ENCODE results near the gene FGF19. TPM values are rescaled to one million over a fixed set of nuclear protein-coding genes. Genes with fewer than 3 reads are reported as not detected.

FGF19 gene
- total RNA-seq, 1 donor from 2014 or later = not detected

DNA sequence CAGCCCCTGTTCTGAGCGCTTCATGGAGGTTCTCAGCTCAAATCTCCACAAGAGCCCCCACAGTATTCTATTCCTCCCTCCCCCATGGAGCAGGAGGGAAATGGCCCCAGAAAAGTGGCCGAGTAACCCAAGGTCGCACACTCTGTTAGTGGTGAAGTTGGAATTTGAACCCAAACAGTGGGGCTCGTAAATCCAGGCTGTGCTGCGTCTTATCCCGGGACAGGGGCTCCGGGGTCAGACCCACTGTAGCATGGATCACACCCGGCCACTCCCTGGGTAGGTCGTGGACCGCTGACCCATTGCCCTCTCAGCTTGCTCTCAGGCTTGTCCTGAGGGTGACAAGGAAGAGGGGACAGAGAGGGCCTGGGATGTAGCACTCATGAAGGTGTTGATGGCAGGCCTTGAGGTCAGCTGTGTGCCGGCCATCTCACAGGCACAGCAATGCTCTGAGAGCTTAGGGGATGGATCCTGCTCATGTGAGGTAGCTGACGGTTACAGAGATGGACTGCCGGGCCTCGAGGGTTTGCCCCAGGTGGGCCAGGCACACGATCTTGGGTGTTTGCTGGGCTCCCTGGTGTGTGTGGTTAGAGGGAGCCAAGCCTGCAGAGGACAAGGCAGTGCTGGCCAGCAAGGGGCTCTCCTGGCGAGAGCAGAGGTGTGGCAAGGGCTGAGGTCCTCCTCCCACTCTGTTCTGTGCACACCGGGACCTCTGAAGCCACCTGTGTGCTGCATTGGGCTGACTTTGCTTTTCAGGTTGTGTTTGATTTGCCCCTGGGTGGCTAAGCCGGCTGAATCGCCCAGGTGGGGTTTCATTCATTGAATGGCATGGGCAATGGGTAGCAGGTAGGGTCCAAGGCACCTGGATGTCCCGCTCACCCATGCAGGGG lies 2.3 kb upstream of the FGF19 start:
- peaks cover 48 to 59% (median 53%) of the 10 kb centered on the region in 3 donors for H3K27me3 ChIP-seq (ENCODE audit: control insufficient read depth in 3 of 3, insufficient read depth in 3 of 3, low read length in 3 of 3)
- H3K4me3 ChIP-seq (ENCODE audit: low read length in 3 of 3) = no peak overlapping the region
- H3K4me1 ChIP-seq (ENCODE audit: control insufficient read depth in 3 of 3, insufficient read depth in 3 of 3, low read length in 3 of 3) = no peaks in the 10 kb centered on the region
- H3K9me3 ChIP-seq (ENCODE audit: control insufficient read depth in 3 of 3, low read length in 3 of 3) = no peaks in the 10 kb centered on the region
- no peaks in the 10 kb centered on the region for H3K36me3 ChIP-seq (ENCODE audit: control insufficient read depth in 3 of 3, insufficient read depth in 3 of 3, low read length in 3 of 3)
- H3K27ac ChIP-seq (ENCODE audit: low read depth, low read length) = no peak overlapping the region
- H3K9ac ChIP-seq (ENCODE audit: low read depth in 1 of 3, low read length in 3 of 3) = no peak overlapping the region

DNA sequence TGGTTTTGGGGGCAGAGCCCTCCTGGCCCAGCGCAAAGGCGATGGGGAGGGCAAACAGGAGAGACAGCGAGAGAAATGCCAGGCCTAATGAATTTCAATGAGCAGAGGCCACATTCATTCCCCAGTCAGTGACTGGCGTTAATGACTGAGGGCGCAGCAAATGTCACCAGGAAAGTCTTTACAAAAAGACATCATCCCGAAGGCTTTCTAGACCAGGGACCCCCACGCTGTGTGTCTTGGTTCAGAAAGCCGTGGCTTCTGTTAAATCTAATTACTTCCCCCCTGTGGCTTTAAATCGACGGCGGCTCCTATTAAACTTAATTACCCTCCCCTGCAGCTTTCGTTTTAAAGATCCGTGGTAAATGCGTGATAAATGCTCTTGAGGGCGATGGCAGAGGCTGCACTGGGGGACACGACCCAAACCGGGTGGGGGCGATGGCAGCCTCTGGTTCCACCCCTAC lies 1.6 kb upstream of the FGF19 start:
- Histone ChIP-seq H3K9me3 (ENCODE audit: control insufficient read depth in 3 of 3, low read length in 3 of 3) (no peaks in the 10 kb centered on the region), H3K36me3 (ENCODE audit: control insufficient read depth in 3 of 3, insufficient read depth in 3 of 3, low read length in 3 of 3) (no peaks in the 10 kb centered on the region), H3K9ac (ENCODE audit: low read depth in 1 of 3, low read length in 3 of 3) (no peak overlapping the region), H3K27me3 (ENCODE audit: control insufficient read depth in 3 of 3, insufficient read depth in 3 of 3, low read length in 3 of 3) (peaks cover 56 to 62% (median 61%) of the 10 kb centered on the region in 3 donors), H3K4me3 (ENCODE audit: low read length in 3 of 3) (no peak overlapping the region), H3K27ac (ENCODE audit: low read depth, low read length) (no peak overlapping the region), H3K4me1 (ENCODE audit: control insufficient read depth in 3 of 3, insufficient read depth in 3 of 3, low read length in 3 of 3) (peaks cover 0 to 3% (median 0%) of the 10 kb centered on the region in 3 donors)

GRCh38 chr11:69704508-69705253 lies 859 bp upstream of the FGF19 start:
- Histone ChIP-seq H3K27me3 (ENCODE audit: control insufficient read depth in 3 of 3, insufficient read depth in 3 of 3, low read length in 3 of 3) (peaks cover 54 to 62% (median 62%) of the 10 kb centered on the region in 3 donors), H3K9ac (ENCODE audit: low read depth in 1 of 3, low read length in 3 of 3) (no peak overlapping the region), H3K4me3 (ENCODE audit: low read length in 3 of 3) (no peak overlapping the region), H3K27ac (ENCODE audit: low read depth, low read length) (no peak overlapping the region), H3K36me3 (ENCODE audit: control insufficient read depth in 3 of 3, insufficient read depth in 3 of 3, low read length in 3 of 3) (no peaks in the 10 kb centered on the region), H3K4me1 (ENCODE audit: control insufficient read depth in 3 of 3, insufficient read depth in 3 of 3, low read length in 3 of 3) (peaks cover 0 to 4% (median 0%) of the 10 kb centered on the region in 3 donors), H3K9me3 (ENCODE audit: control insufficient read depth in 3 of 3, low read length in 3 of 3) (no peaks in the 10 kb centered on the region)

GRCh38 chr11:69703453-69703767 lies 412 bp downstream of the FGF19 start:
- H3K27ac ChIP-seq (ENCODE audit: low read depth, low read length) = no peak overlapping the region
- no peak overlapping the region for H3K4me3 ChIP-seq (ENCODE audit: low read length in 3 of 3)
- no peaks in the 10 kb centered on the region for H3K36me3 ChIP-seq (ENCODE audit: control insufficient read depth in 3 of 3, insufficient read depth in 3 of 3, low read length in 3 of 3)
- no peak overlapping the region for H3K9ac ChIP-seq (ENCODE audit: low read depth in 1 of 3, low read length in 3 of 3)
- peaks cover 59 to 66% (median 63%) of the 10 kb centered on the region in 3 donors for H3K27me3 ChIP-seq (ENCODE audit: control insufficient read depth in 3 of 3, insufficient read depth in 3 of 3, low read length in 3 of 3)
- peaks cover 0 to 4% (median 0%) of the 10 kb centered on the region in 3 donors for H3K4me1 ChIP-seq (ENCODE audit: control insufficient read depth in 3 of 3, insufficient read depth in 3 of 3, low read length in 3 of 3)
- H3K9me3 ChIP-seq (ENCODE audit: control insufficient read depth in 3 of 3, low read length in 3 of 3) = no peaks in the 10 kb centered on the region

DNA sequence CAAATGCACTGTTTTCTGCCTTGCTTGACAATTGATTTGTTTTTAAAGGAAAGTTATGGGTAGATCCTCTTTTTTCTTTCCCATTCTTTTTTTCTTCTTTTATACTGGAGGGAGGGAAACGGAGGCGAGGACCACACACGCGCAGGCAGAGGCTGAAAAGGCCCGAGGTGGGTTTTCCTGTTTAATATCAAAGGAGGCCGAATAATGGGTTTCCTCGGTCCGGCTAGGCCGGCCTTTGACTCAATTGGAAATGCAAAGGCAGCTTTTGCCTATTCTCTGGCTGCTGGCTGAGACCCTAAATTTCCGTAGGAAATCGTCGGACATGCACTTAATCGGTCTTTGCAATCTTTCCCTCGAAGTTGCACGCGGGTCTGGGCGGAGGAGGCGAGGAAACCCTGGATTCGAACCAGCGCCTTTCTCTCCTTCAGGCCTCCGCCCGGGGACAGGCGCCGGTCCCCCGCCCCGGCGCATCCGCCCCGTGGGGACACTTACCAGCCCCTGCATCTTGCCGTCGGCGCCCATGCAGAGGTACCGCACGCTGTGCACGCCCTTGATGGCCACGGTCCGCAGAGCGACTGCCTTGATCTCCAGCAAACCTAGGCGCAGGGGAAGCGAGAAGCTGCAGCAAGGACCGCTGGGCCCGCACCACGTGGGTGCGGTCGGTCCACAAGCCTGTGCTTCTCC lies 911 bp downstream of the FGF19 start:
- H3K27ac ChIP-seq (ENCODE audit: low read depth, low read length) = no peak overlapping the region
- peaks cover 0 to 4% (median 0%) of the 10 kb centered on the region in 3 donors for H3K4me1 ChIP-seq (ENCODE audit: control insufficient read depth in 3 of 3, insufficient read depth in 3 of 3, low read length in 3 of 3)
- no peak overlapping the region for H3K9ac ChIP-seq (ENCODE audit: low read depth in 1 of 3, low read length in 3 of 3)
- H3K27me3 ChIP-seq (ENCODE audit: control insufficient read depth in 3 of 3, insufficient read depth in 3 of 3, low read length in 3 of 3) = peaks cover 59 to 68% (median 64%) of the 10 kb centered on the region in 3 donors
- no peaks in the 10 kb centered on the region for H3K9me3 ChIP-seq (ENCODE audit: control insufficient read depth in 3 of 3, low read length in 3 of 3)
- H3K4me3 ChIP-seq (ENCODE audit: low read length in 3 of 3) = no peak overlapping the region
- no peaks in the 10 kb centered on the region for H3K36me3 ChIP-seq (ENCODE audit: control insufficient read depth in 3 of 3, insufficient read depth in 3 of 3, low read length in 3 of 3)

GRCh38 chr11:69702239-69702691 lies 1.6 kb downstream of the FGF19 start:
- no peaks in the 10 kb centered on the region for H3K9me3 ChIP-seq (ENCODE audit: control insufficient read depth in 3 of 3, low read length in 3 of 3)
- H3K27ac ChIP-seq (ENCODE audit: low read depth, low read length) = no peak overlapping the region
- H3K4me1 ChIP-seq (ENCODE audit: control insufficient read depth in 3 of 3, insufficient read depth in 3 of 3, low read length in 3 of 3) = peaks cover 0 to 4% (median 0%) of the 10 kb centered on the region in 3 donors
- peaks cover 57 to 68% (median 68%) of the 10 kb centered on the region in 3 donors for H3K27me3 ChIP-seq (ENCODE audit: control insufficient read depth in 3 of 3, insufficient read depth in 3 of 3, low read length in 3 of 3)
- H3K36me3 ChIP-seq (ENCODE audit: control insufficient read depth in 3 of 3, insufficient read depth in 3 of 3, low read length in 3 of 3) = no peaks in the 10 kb centered on the region
- H3K4me3 ChIP-seq (ENCODE audit: low read length in 3 of 3) = no peak overlapping the region
- no peak overlapping the region for H3K9ac ChIP-seq (ENCODE audit: low read depth in 1 of 3, low read length in 3 of 3)

- Histone ChIP-seq H3K9ac (ENCODE audit: low read depth in 1 of 3, low read length in 3 of 3) (no peak overlapping the region), H3K4me1 (ENCODE audit: control insufficient read depth in 3 of 3, insufficient read depth in 3 of 3, low read length in 3 of 3) (peaks cover 0 to 4% (median 0%) of the 10 kb centered on the region in 3 donors), H3K36me3 (ENCODE audit: control insufficient read depth in 3 of 3, insufficient read depth in 3 of 3, low read length in 3 of 3) (no peaks in the 10 kb centered on the region), H3K9me3 (ENCODE audit: control insufficient read depth in 3 of 3, low read length in 3 of 3) (no peaks in the 10 kb centered on the region), H3K27ac (ENCODE audit: low read depth, low read length) (no peak overlapping the region), H3K4me3 (ENCODE audit: low read length in 3 of 3) (no peak overlapping the region), H3K27me3 (ENCODE audit: control insufficient read depth in 3 of 3, insufficient read depth in 3 of 3, low read length in 3 of 3) (peaks cover 45 to 64% (median 57%) of the 10 kb centered on the region in 3 donors)
Measured at GRCh38 chr11:69700278-69701140, 3.3 kb downstream of the FGF19 start.

- peaks cover 40 to 64% (median 57%) of the 10 kb centered on the region in 3 donors for H3K27me3 ChIP-seq (ENCODE audit: control insufficient read depth in 3 of 3, insufficient read depth in 3 of 3, low read length in 3 of 3)
- peaks cover 0 to 4% (median 0%) of the 10 kb centered on the region in 3 donors for H3K4me1 ChIP-seq (ENCODE audit: control insufficient read depth in 3 of 3, insufficient read depth in 3 of 3, low read length in 3 of 3)
- no peak overlapping the region for H3K4me3 ChIP-seq (ENCODE audit: low read length in 3 of 3)
- H3K36me3 ChIP-seq (ENCODE audit: control insufficient read depth in 3 of 3, insufficient read depth in 3 of 3, low read length in 3 of 3) = no peaks in the 10 kb centered on the region
- no peak overlapping the region for H3K27ac ChIP-seq (ENCODE audit: low read depth, low read length)
- no peak overlapping the region for H3K9ac ChIP-seq (ENCODE audit: low read depth in 1 of 3, low read length in 3 of 3)
- H3K9me3 ChIP-seq (ENCODE audit: control insufficient read depth in 3 of 3, low read length in 3 of 3) = no peaks in the 10 kb centered on the region
Measured at GRCh38 chr11:69699213-69699612, 4.6 kb downstream of the FGF19 start.

DNA sequence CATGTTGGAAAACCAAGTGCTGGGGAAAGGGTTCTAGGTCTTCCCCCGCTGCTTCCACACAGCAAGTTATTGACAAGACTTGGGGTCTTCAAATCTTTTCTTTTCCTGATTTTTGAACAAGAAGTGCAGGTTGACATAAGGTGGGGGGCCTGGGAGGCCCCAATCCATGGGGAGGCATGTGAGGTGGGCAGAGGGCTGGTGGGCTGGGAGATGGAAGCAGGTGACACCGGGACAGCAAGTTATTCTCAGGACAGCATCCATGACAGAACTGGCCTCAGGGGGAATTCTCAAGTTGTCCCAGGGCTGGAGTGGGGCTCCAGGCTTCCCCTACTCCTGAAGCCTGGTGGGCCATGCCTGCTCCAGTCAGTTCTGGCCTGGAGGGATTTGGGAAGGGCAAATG lies 5.5 kb downstream of the FGF19 start:
- H3K9me3 ChIP-seq (ENCODE audit: control insufficient read depth in 3 of 3, low read length in 3 of 3) = no peaks in the 10 kb centered on the region
- no peak overlapping the region for H3K4me3 ChIP-seq (ENCODE audit: low read length in 3 of 3)
- H3K4me1 ChIP-seq (ENCODE audit: control insufficient read depth in 3 of 3, insufficient read depth in 3 of 3, low read length in 3 of 3) = peaks cover 0 to 4% (median 0%) of the 10 kb centered on the region in 3 donors
- H3K27ac ChIP-seq (ENCODE audit: low read depth, low read length) = no peak overlapping the region
- no peak overlapping the region for H3K9ac ChIP-seq (ENCODE audit: low read depth in 1 of 3, low read length in 3 of 3)
- H3K36me3 ChIP-seq (ENCODE audit: control insufficient read depth in 3 of 3, insufficient read depth in 3 of 3, low read length in 3 of 3) = no peaks in the 10 kb centered on the region
- H3K27me3 ChIP-seq (ENCODE audit: control insufficient read depth in 3 of 3, insufficient read depth in 3 of 3, low read length in 3 of 3) = peaks cover 43 to 62% (median 56%) of the 10 kb centered on the region in 3 donors
